ENCODE results near the gene GNA14.
A peak's percentile ranks its signal among the peaks of the same experiment; 100 is the strongest.
"Not testable (repeated sequence)": the region's sequence is repeated elsewhere in the genome, so short reads cannot be mapped to it uniquely, and the experiment has no call there.

Gene GNA14

GRCh38 chr9:77489405-77490163 is 158.5 kb downstream of the GNA14 start:
- DNase-seq (ENCODE audit: low read depth) = not testable (repeated sequence)

GRCh38 chr9:77488439-77489126 is 159.5 kb downstream of the GNA14 start:
- DNase-seq (ENCODE audit: low read depth) = no peak

GRCh38 chr9:77486968-77487367 is 161.2 kb downstream of the GNA14 start:
- DNase-seq (ENCODE audit: low read depth) = no peak

GRCh38 chr9:77486463-77486862 is 161.7 kb downstream of the GNA14 start:
- DNase-seq (ENCODE audit: low read depth) = no peak

GRCh38 chr9:77475641-77476473 is 172.3 kb downstream of the GNA14 start:
- DNase-seq (ENCODE audit: low read depth) = peak; percentile 45

DNA sequence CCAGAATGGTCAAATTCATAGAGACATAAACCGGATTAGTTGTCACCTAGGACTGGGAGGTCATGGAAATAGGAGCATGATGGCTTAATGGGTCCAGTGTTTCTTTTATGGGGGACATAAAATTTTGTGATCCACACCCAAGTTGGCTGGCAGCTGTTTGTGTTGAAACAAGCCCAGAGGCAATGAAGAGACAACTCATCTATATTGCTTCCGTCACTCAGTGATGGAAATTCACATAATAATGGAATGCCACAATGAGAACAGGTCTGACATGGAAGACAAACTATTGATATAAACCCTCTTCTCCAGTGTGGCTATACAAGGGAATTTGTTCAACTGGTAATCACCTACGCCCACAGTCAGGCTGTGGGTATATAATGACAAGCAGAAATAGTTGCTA is 173.2 kb downstream of the GNA14 start:
- DNase-seq (ENCODE audit: low read depth) = no peak

DNA sequence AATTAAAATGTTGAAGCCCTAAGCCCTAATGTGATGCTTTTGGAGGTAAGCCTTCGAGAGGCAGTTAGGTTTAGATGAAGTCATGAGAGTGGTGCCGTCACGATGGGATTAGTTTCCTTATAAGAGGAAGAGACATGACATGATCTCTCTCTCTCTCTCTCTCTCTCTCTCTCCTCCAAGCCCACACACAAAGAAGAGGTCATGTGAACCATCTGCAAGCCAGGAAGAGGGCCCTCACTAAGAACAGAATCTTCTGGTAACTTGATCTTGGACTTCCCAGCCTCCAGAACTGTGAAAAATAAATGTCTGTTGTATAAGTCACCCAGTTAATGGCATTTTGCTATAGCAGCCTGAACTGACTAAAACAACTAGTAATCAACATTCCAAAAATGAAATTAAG is 175.5 kb downstream of the GNA14 start:
- no peak for DNase-seq (ENCODE audit: low read depth)

DNA sequence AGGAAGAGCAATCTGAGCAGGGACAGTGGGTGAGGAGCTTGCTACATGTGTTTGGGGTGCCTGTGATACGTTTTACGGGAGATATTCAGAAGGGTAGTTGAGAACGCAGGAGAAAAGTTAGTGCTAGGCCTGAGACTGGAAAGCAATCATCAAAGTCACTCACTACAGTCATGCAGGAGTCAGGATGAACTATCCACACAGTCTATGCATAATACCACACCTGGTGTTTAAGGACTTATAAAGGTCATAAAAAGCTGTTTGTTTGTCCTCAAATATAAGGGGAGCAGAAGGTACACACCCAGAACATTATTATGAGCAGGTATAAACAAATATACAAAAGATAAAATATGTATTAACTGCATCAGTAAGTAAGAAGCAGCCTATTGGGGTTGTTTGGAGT is 176.6 kb downstream of the GNA14 start:
- DNase-seq (ENCODE audit: low read depth) = no peak

DNA sequence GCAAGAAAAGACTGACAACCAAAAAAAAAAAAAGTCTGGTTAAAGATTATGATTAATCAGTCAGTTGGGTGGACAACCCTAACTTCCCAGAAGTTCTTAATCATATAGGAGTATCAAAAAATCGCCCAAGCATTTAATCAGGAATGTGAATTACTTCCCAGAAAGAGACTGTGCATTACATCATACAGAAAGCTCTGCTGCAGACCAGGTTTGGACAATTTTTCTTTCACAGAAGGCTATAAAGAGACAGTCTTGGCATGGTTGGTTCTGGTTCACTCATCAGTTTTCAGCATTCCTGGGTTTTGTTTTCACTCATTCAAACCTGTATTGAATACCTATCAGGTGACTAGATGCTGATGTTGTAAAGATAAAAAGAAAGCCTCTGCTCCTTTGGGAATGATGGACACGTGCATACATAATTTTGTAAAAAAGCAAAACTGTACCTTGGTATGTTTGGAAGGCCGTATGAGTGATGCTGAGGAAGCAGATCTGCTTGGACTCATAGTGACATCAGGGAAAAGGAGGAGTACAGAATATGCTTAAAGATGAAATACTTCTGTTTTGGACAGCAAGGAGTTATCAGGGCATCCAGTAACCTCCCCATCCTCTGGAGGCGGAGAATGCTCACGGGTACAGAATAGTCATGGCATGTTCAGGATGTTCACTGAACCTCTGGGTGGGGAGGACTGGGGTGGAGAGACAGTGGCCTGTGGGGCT is 178.4 kb downstream of the GNA14 start:
- no peak for DNase-seq (ENCODE audit: low read depth)

- DNase-seq (ENCODE audit: low read depth) = no peak
These were observed 183.5 kb downstream of the GNA14 start for GRCh38 chr9:77464661-77465060.

DNA sequence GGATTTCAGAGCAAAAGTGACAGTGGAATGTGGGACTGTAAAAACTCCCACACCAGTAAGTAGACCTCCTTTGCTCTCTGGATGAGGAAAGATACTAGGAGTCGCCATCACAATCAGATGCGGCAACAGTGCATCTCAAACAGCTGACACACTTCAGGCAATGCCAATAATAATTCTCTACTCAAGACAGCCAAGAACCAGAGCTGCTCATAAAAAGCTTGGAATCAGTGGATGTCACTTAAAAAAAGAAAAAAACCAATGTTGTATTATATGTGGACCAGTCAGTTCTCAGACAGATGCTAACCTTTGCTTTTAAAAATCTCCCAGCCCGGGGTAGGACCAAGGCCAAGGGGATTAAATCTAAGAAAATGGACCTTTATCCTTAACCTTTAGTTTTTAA is 185.0 kb downstream of the GNA14 start:
- no peak for DNase-seq (ENCODE audit: low read depth)

DNA sequence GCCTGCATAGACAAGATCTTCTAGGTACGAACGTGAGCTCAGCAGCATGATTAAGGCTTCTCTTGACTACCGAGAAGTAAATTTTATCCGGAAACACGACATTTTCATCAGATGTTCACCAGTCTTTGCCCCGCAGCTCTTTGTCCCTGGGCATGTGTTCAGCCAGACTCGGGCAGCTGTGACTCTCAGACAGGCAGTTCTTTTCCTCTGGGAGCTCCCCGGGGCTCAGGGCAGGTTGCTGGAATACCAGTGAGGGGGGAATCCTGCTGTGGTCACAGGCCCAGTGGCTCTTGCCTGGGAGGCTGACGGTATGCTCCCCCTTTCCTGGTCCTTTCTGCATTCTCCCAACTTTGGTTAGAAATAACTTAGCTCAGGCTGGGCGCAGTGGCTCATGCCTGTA is 186.1 kb downstream of the GNA14 start:
- no peak for DNase-seq (ENCODE audit: low read depth)

GRCh38 chr9:77460938-77461337 is 187.2 kb downstream of the GNA14 start:
- no peak for DNase-seq (ENCODE audit: low read depth)

- peak; percentile 52 for DNase-seq (ENCODE audit: low read depth)
These were observed 190.1 kb downstream of the GNA14 start for GRCh38 chr9:77457916-77458592.

GRCh38 chr9:77456829-77457437 is 191.2 kb downstream of the GNA14 start:
- peak; percentile 76 for DNase-seq (ENCODE audit: low read depth)

GRCh38 chr9:77455312-77455927 is 192.7 kb downstream of the GNA14 start:
- no peak for DNase-seq (ENCODE audit: low read depth)

GRCh38 chr9:77454663-77455062 is 193.5 kb downstream of the GNA14 start:
- no peak for DNase-seq (ENCODE audit: low read depth)

- no peak for DNase-seq (ENCODE audit: low read depth)
These were observed 194.1 kb downstream of the GNA14 start for GRCh38 chr9:77453825-77454647.

- no peak for DNase-seq (ENCODE audit: low read depth)
These were observed 196.6 kb downstream of the GNA14 start for GRCh38 chr9:77451507-77451906.

GRCh38 chr9:77450085-77450475 is 198.0 kb downstream of the GNA14 start:
- no peak for DNase-seq (ENCODE audit: low read depth)

Measured in activated T-cell treated with anti-CD3 and anti-CD28 coated beads for 48 hours (primary cell).